Peyer's patch (tissue), 4 donors: ENCODE results near the gene OR1I1. TPM values are rescaled to one million over a fixed set of nuclear protein-coding genes. Genes with fewer than 3 reads are reported as not detected.

Experiments used
- DNase-seq, 3 donors: peaks; one replicate each; pipeline ENCODE4 v3.0.0-alpha.2; 2017 to 2019
- H3K27ac ChIP-seq, 4 donors: fragments of 200-600 bp; sonication (generic); one replicate each; pipeline ENCODE4 v1.5.1; 2016 to 2019
- H3K27me3 ChIP-seq, 2 donors: fragments of 200-600 bp; sonication (generic); one replicate each; pipeline ENCODE4 v1.5.1; 2019
- H3K36me3 ChIP-seq, 3 donors: fragments of 200-600 bp; sonication (generic); one replicate each; pipeline ENCODE4 v1.5.1; 2016 to 2019
- H3K4me1 ChIP-seq, 4 donors: fragments of 200-600 bp; sonication (generic); one replicate each; pipeline ENCODE4 v1.5.1; 2016 to 2019
- H3K4me3 ChIP-seq, 4 donors: fragments of 200-600 bp; sonication (generic); 1 replicate in 3 of 4; 2 replicates in 1 of 4; pipeline ENCODE4 v1.5.1; 2016 to 2019; ENCODE audit warnings: mild to moderate bottlenecking in 1 of 4
- H3K9me3 ChIP-seq, 4 donors: fragments of 200-600 bp; sonication (generic); one replicate each; pipeline ENCODE4 v1.5.1; 2016 to 2019; ENCODE audit warnings: mild to moderate bottlenecking in 1 of 4
- POLR2A ChIP-seq, 2 donors: fragments of 450-650 bp; IDR thresholded peaks; one replicate each; pipeline ENCODE4 v1.5.1; 2017; ENCODE audit warnings: antibody characterized with exemption in 2 of 2, mild to moderate bottlenecking in 2 of 2, moderate library complexity in 2 of 2
- total RNA-seq, 4 donors: library from RNA; depleted of rRNA; stranded (reverse); fragments of >200 nt; gene quantifications; one replicate each; pipeline ENCODE4 v1.1.0, GENCODE V29; 2016
- TF ChIP-seq, protein P1 (sequence below), 6 experiments: fragments of 450-650 bp in 4 of 6; fragments of 200-600 bp in 2 of 6; sonication (generic) in 1 of 6; IDR thresholded peaks; one replicate each; pipeline ENCODE4 v1.5.1; 2017 to 2019; ENCODE audit warnings: antibody characterized with exemption in 6 of 6, mild to moderate bottlenecking in 3 of 6, moderate library complexity in 1 of 6

OR1I1 gene
- total RNA-seq, 4 donors from 2014 or later = not detected

- Histone ChIP-seq H3K4me3 (no peak overlapping the region), H3K9me3 (peaks cover 0 to 17% (median 5%) of the 10 kb centered on the region in 4 donors), H3K27me3 (no peaks in the 10 kb centered on the region), H3K4me1 (no peaks in the 10 kb centered on the region), H3K36me3 (no peaks in the 10 kb centered on the region), H3K27ac (no peak overlapping the region)
- TF ChIP-seq POLR2A (IDR thresholded peaks at IDR 0.05) = no peak
- TF ChIP-seq, protein P1, sequence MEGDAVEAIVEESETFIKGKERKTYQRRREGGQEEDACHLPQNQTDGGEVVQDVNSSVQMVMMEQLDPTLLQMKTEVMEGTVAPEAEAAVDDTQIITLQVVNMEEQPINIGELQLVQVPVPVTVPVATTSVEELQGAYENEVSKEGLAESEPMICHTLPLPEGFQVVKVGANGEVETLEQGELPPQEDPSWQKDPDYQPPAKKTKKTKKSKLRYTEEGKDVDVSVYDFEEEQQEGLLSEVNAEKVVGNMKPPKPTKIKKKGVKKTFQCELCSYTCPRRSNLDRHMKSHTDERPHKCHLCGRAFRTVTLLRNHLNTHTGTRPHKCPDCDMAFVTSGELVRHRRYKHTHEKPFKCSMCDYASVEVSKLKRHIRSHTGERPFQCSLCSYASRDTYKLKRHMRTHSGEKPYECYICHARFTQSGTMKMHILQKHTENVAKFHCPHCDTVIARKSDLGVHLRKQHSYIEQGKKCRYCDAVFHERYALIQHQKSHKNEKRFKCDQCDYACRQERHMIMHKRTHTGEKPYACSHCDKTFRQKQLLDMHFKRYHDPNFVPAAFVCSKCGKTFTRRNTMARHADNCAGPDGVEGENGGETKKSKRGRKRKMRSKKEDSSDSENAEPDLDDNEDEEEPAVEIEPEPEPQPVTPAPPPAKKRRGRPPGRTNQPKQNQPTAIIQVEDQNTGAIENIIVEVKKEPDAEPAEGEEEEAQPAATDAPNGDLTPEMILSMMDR (IDR thresholded peaks at IDR 0.05) = peak; percentile 29 to 69 (median 60)
- peak in 2 of 3 donors; percentile 30 to 72 for DNase-seq
Observed at GRCh38 chr19:15101479-15102082, 19.6 kb downstream of the OR1I1 start.

DNA sequence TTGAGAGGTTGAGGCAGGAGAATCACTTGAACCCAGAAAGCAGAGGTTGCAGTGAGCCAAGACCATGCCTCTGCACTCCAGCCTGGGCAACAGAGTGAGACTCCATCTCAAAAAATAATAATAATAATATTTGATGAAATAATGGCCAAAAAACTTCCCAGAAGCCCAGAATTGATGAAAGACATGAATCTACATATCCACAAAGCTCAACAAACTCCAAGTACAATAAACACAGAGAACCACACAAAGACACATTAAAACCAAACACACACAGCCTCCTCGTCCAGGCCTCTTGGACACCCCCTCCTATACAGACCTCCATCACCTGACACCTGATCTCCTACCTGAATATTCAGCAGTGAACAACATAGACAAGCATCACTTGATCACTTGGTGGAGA lies 22.0 kb downstream of the OR1I1 start:
- TF ChIP-seq, protein P1 (IDR thresholded peaks at IDR 0.05) = no peak
- no peak for TF ChIP-seq POLR2A (IDR thresholded peaks at IDR 0.05)
- Histone ChIP-seq H3K9me3 (peaks cover 0 to 17% (median 5%) of the 10 kb centered on the region in 4 donors), H3K36me3 (no peaks in the 10 kb centered on the region), H3K4me1 (peaks cover 0 to 6% (median 3%) of the 10 kb centered on the region in 4 donors), H3K27me3 (peaks cover 0 to 6% of the 10 kb centered on the region in 2 donors), H3K27ac (no peak overlapping the region), H3K4me3 (no peak overlapping the region)
- DNase-seq = no peak

DNA sequence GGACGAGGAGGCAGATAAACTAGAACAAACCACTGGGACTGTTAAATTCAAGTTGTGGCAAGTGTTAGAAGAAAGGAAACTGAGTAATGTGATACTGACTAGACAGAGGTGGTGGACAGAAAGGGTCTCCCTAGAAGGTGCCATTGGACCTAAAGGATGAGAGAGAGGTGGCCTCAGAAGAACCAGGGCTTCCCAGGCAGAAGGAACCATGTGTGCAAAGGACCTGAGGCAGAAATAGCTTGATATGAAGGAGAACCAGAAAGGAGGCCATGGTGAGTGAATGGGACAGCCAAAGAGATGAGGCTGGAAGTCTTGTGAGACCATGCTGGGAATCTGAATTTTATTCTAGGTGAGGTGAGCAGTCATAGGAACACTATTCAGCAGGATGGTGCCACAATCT lies 22.4 kb downstream of the OR1I1 start:
- peaks cover 0 to 6% (median 3%) of the 10 kb centered on the region in 4 donors for H3K4me1 ChIP-seq
- DNase-seq = no peak
- H3K36me3 ChIP-seq = no peaks in the 10 kb centered on the region
- H3K27me3 ChIP-seq = peaks cover 0 to 6% of the 10 kb centered on the region in 2 donors
- H3K4me3 ChIP-seq = no peak overlapping the region
- TF ChIP-seq, protein P1 (IDR thresholded peaks at IDR 0.05) = no peak
- TF ChIP-seq POLR2A (IDR thresholded peaks at IDR 0.05) = no peak
- H3K27ac ChIP-seq = no peak overlapping the region
- H3K9me3 ChIP-seq = peaks cover 0 to 17% (median 5%) of the 10 kb centered on the region in 4 donors

DNA sequence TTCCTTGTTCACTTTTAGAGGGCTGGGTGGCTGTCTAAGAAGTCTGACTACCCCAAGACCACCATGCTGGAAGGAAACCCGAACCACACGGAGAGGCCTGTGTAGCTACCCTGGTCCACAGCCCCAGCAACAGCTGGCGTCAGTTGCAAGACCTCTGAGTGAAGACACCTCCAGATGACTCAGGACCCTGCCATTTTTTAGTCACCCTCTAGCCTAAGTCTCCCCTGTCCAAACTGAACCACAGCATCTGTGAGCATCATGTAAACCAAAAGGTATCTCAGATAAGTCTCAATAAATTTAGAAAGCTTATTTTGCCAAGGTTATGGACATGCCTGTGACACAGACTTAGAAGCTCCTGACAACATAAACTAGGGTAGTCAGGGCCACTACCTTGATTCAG lies 23.0 kb downstream of the OR1I1 start:
- H3K27ac ChIP-seq = no peak overlapping the region
- H3K4me1 ChIP-seq = peaks cover 0 to 6% (median 3%) of the 10 kb centered on the region in 4 donors
- no peak overlapping the region for H3K4me3 ChIP-seq
- peaks cover 0 to 6% of the 10 kb centered on the region in 2 donors for H3K27me3 ChIP-seq
- peaks cover 0 to 17% (median 5%) of the 10 kb centered on the region in 4 donors for H3K9me3 ChIP-seq
- TF ChIP-seq, protein P1 (IDR thresholded peaks at IDR 0.05) = no peak
- no peak for TF ChIP-seq POLR2A (IDR thresholded peaks at IDR 0.05)
- no peak for DNase-seq
- H3K36me3 ChIP-seq = peaks cover 0 to 4% (median 0%) of the 10 kb centered on the region in 3 donors

GRCh38 chr19:15107061-15108010 lies 25.3 kb downstream of the OR1I1 start, which contains the start of gene SYDE1:
TSS of gene SYDE1 (plus strand) at chr19:15107401. CDS start at chr19:15107434, 33 bp downstream.
- peaks cover 0 to 6% of the 10 kb centered on the region in 2 donors for H3K27me3 ChIP-seq
- peak within 1 kb of the TSS; percentile 63 to 94 (median 80) for H3K27ac ChIP-seq
- peaks cover 0 to 13% (median 0%) of the 10 kb centered on the region in 3 donors for H3K36me3 ChIP-seq
- no peak for DNase-seq
- TF ChIP-seq POLR2A (IDR thresholded peaks at IDR 0.05) = no peak
- TF ChIP-seq, protein P1 (IDR thresholded peaks at IDR 0.05) = no peak
- peak within 1 kb of the TSS; percentile 45 to 78 (median 54) for H3K4me3 ChIP-seq
- peaks cover 0 to 6% (median 3%) of the 10 kb centered on the region in 4 donors for H3K4me1 ChIP-seq
- peaks cover 0 to 12% (median 5%) of the 10 kb centered on the region in 4 donors for H3K9me3 ChIP-seq
